ENCODE measurements around the gene MS4A6A.
"Not testable (repeated sequence)": the region's sequence is repeated elsewhere in the genome, so short reads cannot be mapped to it uniquely, and the experiment has no call there.

Gene MS4A6A

GRCh38 chr11:60143768-60144167 lies 39.1 kb downstream of the MS4A6A start:
- TF ChIP-seq CTCF (IDR thresholded peaks at IDR 0.05; ENCODE audit: insufficient read depth, low read length, missing control alignments) = no peak
- H3K4me3 ChIP-seq (ENCODE audit: low read depth, low read length) = no peak overlapping the region
- ChIA-PET CTCF (no interaction called here), POLR2A (no interaction called here)
- no peak for DNase-seq (ENCODE audit: low read depth, low spot score)

- no peak for TF ChIP-seq CTCF (IDR thresholded peaks at IDR 0.05; ENCODE audit: insufficient read depth, low read length, missing control alignments)
- H3K4me3 ChIP-seq (ENCODE audit: low read depth, low read length) = no peak overlapping the region
- CTCF ChIA-PET = no interaction called here
- POLR2A ChIA-PET = no interaction called here
- DNase-seq (ENCODE audit: low read depth, low spot score) = no peak
Observed at GRCh38 chr11:60133917-60134316, 49.0 kb downstream of the MS4A6A start.

- DNase-seq (ENCODE audit: low read depth, low spot score) = no peak
- CTCF ChIA-PET = no interaction called here
- H3K4me3 ChIP-seq (ENCODE audit: low read depth, low read length) = no peak overlapping the region
- no peak for TF ChIP-seq CTCF (IDR thresholded peaks at IDR 0.05; ENCODE audit: insufficient read depth, low read length, missing control alignments)
- POLR2A ChIA-PET = no interaction called here
Observed at GRCh38 chr11:60131912-60132311, 51.0 kb downstream of the MS4A6A start.

DNA sequence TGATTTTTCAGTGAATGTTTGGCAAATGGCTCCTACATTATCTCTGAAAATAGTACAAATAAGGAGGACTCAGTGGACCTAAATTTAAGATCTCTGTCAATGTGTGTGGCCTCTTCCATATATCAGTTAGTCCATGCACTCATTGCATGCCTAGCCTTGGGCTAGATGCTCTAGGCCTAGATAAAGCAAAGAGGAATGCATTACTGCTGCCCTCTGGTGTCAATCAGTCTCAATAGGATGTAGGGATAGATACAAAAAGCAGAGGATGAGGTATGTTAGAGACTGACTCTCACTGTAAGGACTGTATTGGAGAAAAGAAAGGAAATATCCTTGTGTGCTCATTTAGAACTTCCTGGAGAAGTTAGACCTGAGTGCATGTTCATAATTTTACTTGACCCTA lies 52.4 kb downstream of the MS4A6A start:
- DNase-seq (ENCODE audit: low read depth, low spot score) = no peak
- H3K4me3 ChIP-seq (ENCODE audit: low read depth, low read length) = no peak overlapping the region
- CTCF ChIA-PET = no interaction called here
- TF ChIP-seq CTCF (IDR thresholded peaks at IDR 0.05; ENCODE audit: insufficient read depth, low read length, missing control alignments) = no peak
- POLR2A ChIA-PET = no interaction called here

- POLR2A ChIA-PET = no interaction called here
- H3K4me3 ChIP-seq (ENCODE audit: low read depth, low read length) = no peak overlapping the region
- DNase-seq (ENCODE audit: low read depth, low spot score) = no peak
- TF ChIP-seq CTCF (IDR thresholded peaks at IDR 0.05; ENCODE audit: insufficient read depth, low read length, missing control alignments) = no peak
- CTCF ChIA-PET = no interaction called here
Observed at GRCh38 chr11:60129853-60130252, 53.0 kb downstream of the MS4A6A start.

- H3K4me3 ChIP-seq (ENCODE audit: low read depth, low read length); DNase-seq (ENCODE audit: low read depth, low spot score); POLR2A ChIA-PET; CTCF ChIA-PET: not testable (repeated sequence)
Observed at GRCh38 chr11:60128866-60129265, 54.0 kb downstream of the MS4A6A start.

- CTCF ChIA-PET = no interaction called here
- no peak for DNase-seq (ENCODE audit: low read depth, low spot score)
- no peak overlapping the region for H3K4me3 ChIP-seq (ENCODE audit: low read depth, low read length)
- POLR2A ChIA-PET = no interaction called here
- no peak for TF ChIP-seq CTCF (IDR thresholded peaks at IDR 0.05; ENCODE audit: insufficient read depth, low read length, missing control alignments)
Observed at GRCh38 chr11:60128376-60128775, 54.5 kb downstream of the MS4A6A start.

All from AG04449 (cell line).